Activated CD8-positive, alpha-beta T cell treated with anti-CD3 and anti-CD28 coated beads, Interleukin-2, amount 10 ng/mL, durations not matched to agents 7 days and 5 days (primary cell): ENCODE measurements around the gene ACOT8. TPM values are rescaled to one million over a fixed set of nuclear protein-coding genes. Genes with fewer than 3 reads are reported as not detected.

ENCODE experiments used
- ATAC-seq: fragments of 150-1000 bp; cut with Tn5 transposase; one replicate; pipeline ENCODE4 v1.10.0; 2021; ENCODE audit warnings: moderate library complexity
- CTCF ChIA-PET: fragments of 350-600 bp; sonication (Branson Sonifier 250); formaldehyde crosslinking; loops from one replicate; lab custom pipeline; 2021; ENCODE audit warnings: antibody characterized with exemption; lab: Charles Lee
- POLR2A ChIA-PET: fragments of 350-600 bp; sonication (Branson Sonifier 250); formaldehyde crosslinking; loops from one replicate; lab custom pipeline; 2021; ENCODE audit warnings: antibody characterized with exemption; lab: Charles Lee
- DNase-seq: peaks from one replicate; pipeline ENCODE4 v3.0.0-alpha.2; 2020
- H3K27ac Mint-ChIP-seq: one replicate; pipeline ENCODE4 v1.8.0; 2021; ENCODE audit warnings: mild to moderate bottlenecking, mixed read lengths
- H3K27me3 Mint-ChIP-seq: one replicate; pipeline ENCODE4 v1.8.0; 2021; ENCODE audit warnings: low read depth, mixed read lengths
- H3K36me3 Mint-ChIP-seq: one replicate; pipeline ENCODE4 v1.8.0; 2021; ENCODE audit warnings: low read depth, mixed read lengths
- H3K4me1 Mint-ChIP-seq: one replicate; pipeline ENCODE4 v1.8.0; 2021; ENCODE audit warnings: low read depth, mixed read lengths
- H3K4me3 Mint-ChIP-seq: one replicate; pipeline ENCODE4 v1.8.0; 2021; ENCODE audit warnings: mild to moderate bottlenecking, mixed read lengths
- H3K9me3 Mint-ChIP-seq: one replicate; pipeline ENCODE4 v1.8.0; 2022; ENCODE audit warnings: mixed read lengths; ENCODE audit not compliant: insufficient read depth
- total RNA-seq, 2 experiments: library from RNA; stranded (reverse); gene quantifications; one replicate each; pipeline ENCODE4 v1.2.3, GENCODE V29; 2021

ACOT8 gene
- total RNA-seq, 2 experiments from 2014 or later, result 29.3 to 32.1 TPM

GRCh38 chr20:45866454-45866853 lies 9.3 kb upstream of the ACOT8 start:
- no peaks in the 10 kb centered on the region for H3K36me3 Mint-ChIP-seq
- H3K27me3 Mint-ChIP-seq, result no peaks in the 10 kb centered on the region
- ChIA-PET POLR2A (interaction anchor here (0.7 kb wide), 1 partner anchor 54 kb away, joined by 3 read pairs; the partner anchor contains the start of gene UBE2C), CTCF (interaction anchor here (0.7 to 1.3 kb wide), 2 partner anchors 8 to 60 kb away, joined by 3 read pairs; no protein-coding TSS in a partner anchor)
- no peak overlapping the region for H3K4me3 Mint-ChIP-seq
- H3K4me1 Mint-ChIP-seq, result no peaks in the 10 kb centered on the region
- no peak overlapping the region for H3K27ac Mint-ChIP-seq
- no peaks in the 10 kb centered on the region for H3K9me3 Mint-ChIP-seq
- ATAC-seq (no peak), DNase-seq (no peak)

- ChIA-PET CTCF (interaction anchor here (0.6 to 1.1 kb wide), 2 partner anchors 23 to 27 kb away, joined by 3 read pairs; partner anchors contain the start of genes CTSA, NEURL2 and SPATA25), POLR2A (interaction anchor here (1.0 kb wide), 1 partner anchor 17 kb away, joined by 6 read pairs; the partner anchor contains the start of gene ZSWIM1)
- H3K9me3 Mint-ChIP-seq, result no peaks in the 10 kb centered on the region
- no peak overlapping the region for H3K27ac Mint-ChIP-seq
- DNase-seq, result no peak
- H3K27me3 Mint-ChIP-seq, result no peaks in the 10 kb centered on the region
- peaks cover 14% of the 10 kb centered on the region for H3K4me1 Mint-ChIP-seq
- no peak overlapping the region for H3K4me3 Mint-ChIP-seq
- H3K36me3 Mint-ChIP-seq, result no peaks in the 10 kb centered on the region
- ATAC-seq, result no peak
Measured at GRCh38 chr20:45863543-45864470, 6.6 kb upstream of the ACOT8 start.

- H3K27ac Mint-ChIP-seq, result no peak overlapping the region
- DNase-seq (no peak), ATAC-seq (no peak)
- no peaks in the 10 kb centered on the region for H3K27me3 Mint-ChIP-seq
- no peaks in the 10 kb centered on the region for H3K9me3 Mint-ChIP-seq
- ChIA-PET POLR2A (no interaction called here), CTCF (interaction anchor here (1.6 kb wide), 1 partner anchor 62 kb away, joined by 4 read pairs; no protein-coding TSS in a partner anchor)
- peaks cover 31% of the 10 kb centered on the region for H3K4me1 Mint-ChIP-seq
- peaks cover 4% of the 10 kb centered on the region for H3K36me3 Mint-ChIP-seq
- no peak overlapping the region for H3K4me3 Mint-ChIP-seq
Measured at GRCh38 chr20:45861221-45862075, 4.3 kb upstream of the ACOT8 start.

- Mint-ChIP-seq H3K27me3 (no peaks in the 10 kb centered on the region), H3K4me3 (no peak overlapping the region), H3K27ac (no peak overlapping the region), H3K36me3 (peaks cover 4% of the 10 kb centered on the region), H3K4me1 (peaks cover 39% of the 10 kb centered on the region), H3K9me3 (no peaks in the 10 kb centered on the region)
- ATAC-seq, result no peak
- CTCF ChIA-PET, result interaction anchor here (1.6 kb wide), 1 partner anchor 62 kb away, joined by 4 read pairs; no protein-coding TSS in a partner anchor
- no peak for DNase-seq
- POLR2A ChIA-PET, result no interaction called here
Measured at GRCh38 chr20:45860560-45861220, 3.5 kb upstream of the ACOT8 start.

DNA sequence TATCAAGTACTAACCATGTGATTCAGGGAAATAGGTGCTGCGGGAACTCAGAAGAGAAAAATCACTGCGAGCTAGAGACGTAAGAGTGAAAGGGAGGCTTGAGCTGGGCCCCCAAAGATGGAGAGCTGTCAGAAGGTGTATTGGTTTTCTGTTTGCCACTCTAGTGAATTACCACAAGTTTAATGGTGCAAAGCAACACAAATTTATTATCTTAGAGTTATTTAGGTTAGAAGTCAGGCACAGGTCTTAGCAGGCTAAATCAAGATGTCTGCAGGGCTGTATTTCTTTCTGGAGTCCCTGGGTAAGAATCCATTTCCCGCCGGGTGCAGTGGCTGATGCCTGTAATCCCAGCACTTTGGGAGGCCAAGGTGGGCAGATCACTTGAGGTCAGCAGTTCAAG lies 2.7 kb upstream of the ACOT8 start:
- no peaks in the 10 kb centered on the region for H3K9me3 Mint-ChIP-seq
- no peak for ATAC-seq
- H3K4me1 Mint-ChIP-seq, result peaks cover 45% of the 10 kb centered on the region
- peaks cover 7% of the 10 kb centered on the region for H3K36me3 Mint-ChIP-seq
- ChIA-PET CTCF (no interaction called here), POLR2A (no interaction called here)
- no peaks in the 10 kb centered on the region for H3K27me3 Mint-ChIP-seq
- no peak for DNase-seq
- H3K4me3 Mint-ChIP-seq, result no peak overlapping the region
- no peak overlapping the region for H3K27ac Mint-ChIP-seq

DNA sequence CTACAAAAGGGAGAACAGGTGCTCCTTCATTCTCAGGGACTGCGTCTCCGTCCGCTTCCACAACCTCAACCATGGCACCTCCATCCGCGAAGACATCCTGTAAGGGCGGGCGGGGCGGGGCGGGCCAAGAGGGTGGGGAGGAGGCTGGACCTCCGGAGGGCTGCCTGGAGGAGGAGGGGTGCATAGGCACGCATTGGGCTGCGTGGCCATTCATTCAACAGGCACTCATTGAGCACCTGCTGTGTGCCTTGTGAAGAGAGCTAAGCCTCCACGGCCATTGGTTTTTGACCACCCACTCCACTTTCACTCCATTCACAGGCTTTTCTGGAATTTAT lies 657 bp upstream of the ACOT8 start:
- H3K9me3 Mint-ChIP-seq, result no peaks in the 10 kb centered on the region
- H3K27me3 Mint-ChIP-seq, result no peaks in the 10 kb centered on the region
- peak overlapping the region; percentile 100 for H3K27ac Mint-ChIP-seq
- ATAC-seq (peak; percentile 39), DNase-seq (peak; percentile 69)
- H3K36me3 Mint-ChIP-seq, result peaks cover 24% of the 10 kb centered on the region
- ChIA-PET CTCF (interaction anchor here (0.7 to 1.9 kb wide), 4 partner anchors 9 to 112 kb away, joined by 3 to 6 read pairs (median 4); no protein-coding TSS in a partner anchor), POLR2A (interaction anchor here (0.7 to 3.2 kb wide), 9 partner anchors 13 to 76 kb away, joined by 3 to 19 read pairs (median 5); partner anchors contain the start of genes CTSA, NEURL2, PCIF1 and SNX21)
- peak overlapping the region; percentile 98 for H3K4me3 Mint-ChIP-seq
- peaks cover 55% of the 10 kb centered on the region for H3K4me1 Mint-ChIP-seq

GRCh38 chr20:45853484-45853883 lies 3.7 kb downstream of the ACOT8 start:
- ChIA-PET POLR2A (no interaction called here), CTCF (interaction anchor here (1.3 kb wide), 1 partner anchor 20 kb away, joined by 4 read pairs; the partner anchor contains the start of gene SNX21)
- H3K4me1 Mint-ChIP-seq, result peaks cover 38% of the 10 kb centered on the region

GRCh38 chr20:45852326-45852725 lies 4.9 kb downstream of the ACOT8 start:
- peaks cover 27% of the 10 kb centered on the region for H3K4me1 Mint-ChIP-seq
- CTCF ChIA-PET, result interaction anchor here (1.3 to 1.4 kb wide), 2 partner anchors 12 to 53 kb away, joined by 3 to 6 read pairs; no protein-coding TSS in a partner anchor
- no peaks in the 10 kb centered on the region for H3K27me3 Mint-ChIP-seq
- no peak overlapping the region for H3K27ac Mint-ChIP-seq
- H3K36me3 Mint-ChIP-seq, result peaks cover 47% of the 10 kb centered on the region
- no peak for ATAC-seq
- no peak for DNase-seq
- POLR2A ChIA-PET, result interaction anchor here (1.2 kb wide), 1 partner anchor 82 kb away, joined by 3 read pairs; no protein-coding TSS in a partner anchor
- H3K9me3 Mint-ChIP-seq, result no peaks in the 10 kb centered on the region
- H3K4me3 Mint-ChIP-seq, result no peak overlapping the region

More at GRCh38 chr20:45853484-45853883, 3.7 kb downstream of the ACOT8 start:
- Mint-ChIP-seq H3K9me3 (no peaks in the 10 kb centered on the region), H3K27ac (no peak overlapping the region), H3K27me3 (no peaks in the 10 kb centered on the region), H3K4me3 (no peak overlapping the region), H3K36me3 (peaks cover 47% of the 10 kb centered on the region)
- ATAC-seq (no peak), DNase-seq (no peak)

DNA sequence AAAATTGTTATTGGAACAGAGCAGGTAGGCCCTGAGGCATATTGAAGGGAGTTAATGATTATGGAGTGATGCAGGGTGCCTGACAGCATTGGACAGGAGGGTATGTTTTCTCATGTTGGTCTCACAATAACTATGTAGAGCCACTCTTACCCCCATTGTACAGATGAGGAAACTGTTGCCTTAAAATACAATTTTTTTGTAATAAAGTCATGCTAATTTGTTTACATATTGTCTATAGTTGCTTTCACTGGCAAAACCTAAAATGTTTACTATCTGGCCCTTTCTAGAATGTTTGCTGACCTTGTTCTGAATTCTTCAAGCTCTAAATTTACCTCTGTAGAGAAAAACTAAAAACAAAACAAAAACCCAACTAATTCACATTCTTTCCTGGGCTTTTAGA lies 5.7 kb downstream of the ACOT8 start:
- Mint-ChIP-seq H3K9me3 (no peaks in the 10 kb centered on the region), H3K4me1 (peaks cover 24% of the 10 kb centered on the region), H3K4me3 (no peak overlapping the region), H3K27me3 (no peaks in the 10 kb centered on the region), H3K36me3 (peaks cover 43% of the 10 kb centered on the region), H3K27ac (no peak overlapping the region)
- POLR2A ChIA-PET, result interaction anchor here (0.6 kb wide), 1 partner anchor 14 kb away, joined by 4 read pairs; no protein-coding TSS in a partner anchor
- CTCF ChIA-PET, result interaction anchor here (1.0 to 1.2 kb wide), 2 partner anchors 28 to 118 kb away, joined by 3 read pairs; no protein-coding TSS in a partner anchor
- no peak for DNase-seq
- no peak for ATAC-seq

- Mint-ChIP-seq H3K36me3 (peaks cover 43% of the 10 kb centered on the region), H3K27me3 (no peaks in the 10 kb centered on the region), H3K9me3 (no peaks in the 10 kb centered on the region), H3K27ac (no peak overlapping the region), H3K4me1 (peaks cover 18% of the 10 kb centered on the region), H3K4me3 (no peak overlapping the region)
- ChIA-PET POLR2A (no interaction called here), CTCF (interaction anchor here (1.0 to 1.2 kb wide), 2 partner anchors 27 to 119 kb away, joined by 3 read pairs; no protein-coding TSS in a partner anchor)
- no peak for ATAC-seq
- DNase-seq, result no peak
Measured at GRCh38 chr20:45850926-45851325, 6.3 kb downstream of the ACOT8 start.
